ACHN (cell line): ENCODE data around the gene TP53BP2.
A peak's percentile ranks its signal among the peaks of the same experiment; 100 is the strongest.
"Not testable (repeated sequence)": the region's sequence is repeated elsewhere in the genome, so short reads cannot be mapped to it uniquely, and the experiment has no call there.

Experiments
- DNase-seq: peaks from one replicate; pipeline ENCODE4 v3.0.0-alpha.2; 2015
- in situ Hi-C: cut with HindIII; loops from 2 replicates; pipeline ENCODE4 v1.10.0; 2017; ENCODE audit warnings: low sequenced_read_pairs, low pct_ligation_motif_present, low pct_unique_long_range_greater_than_20kb

The TP53BP2 gene

GRCh38 chr1:223856386-223856785 lies 10.6 kb upstream of the TP53BP2 start:
- in situ Hi-C loops = no loop called here
- no peak for DNase-seq

GRCh38 chr1:223853748-223854147 lies 8.0 kb upstream of the TP53BP2 start:
- no peak for DNase-seq
- in situ Hi-C loops = no loop called here

- no peak for DNase-seq
- in situ Hi-C loops = no loop called here
Measured at GRCh38 chr1:223853275-223853674, 7.5 kb upstream of the TP53BP2 start.

- in situ Hi-C loops = no loop called here
- DNase-seq = no peak
Measured at GRCh38 chr1:223852337-223852736, 6.6 kb upstream of the TP53BP2 start.

- in situ Hi-C loops = no loop called here
Measured at GRCh38 chr1:223849352-223850254, 3.9 kb upstream of the TP53BP2 start.

GRCh38 chr1:223848536-223848935 lies 2.8 kb upstream of the TP53BP2 start:
- in situ Hi-C loops = no loop called here
- no peak for DNase-seq

More at GRCh38 chr1:223849352-223850254, 3.9 kb upstream of the TP53BP2 start:
- DNase-seq = no peak

- in situ Hi-C loops = no loop called here
- no peak for DNase-seq
Measured at GRCh38 chr1:223847781-223848345, 2.1 kb upstream of the TP53BP2 start.

- in situ Hi-C loops = no loop called here
- peak; percentile 66 for DNase-seq
Measured at GRCh38 chr1:223845037-223845809, 524 bp downstream of the TP53BP2 start.

- in situ Hi-C loops = no loop called here
- peak; percentile 54 for DNase-seq
Measured at GRCh38 chr1:223844787-223845036, 1.0 kb downstream of the TP53BP2 start.

GRCh38 chr1:223843934-223844786 lies 1.6 kb downstream of the TP53BP2 start:
- in situ Hi-C loops = no loop called here
- peak; percentile 20 for DNase-seq

- in situ Hi-C loops = no loop called here
- DNase-seq = no peak
Measured at GRCh38 chr1:223842784-223843183, 3.0 kb downstream of the TP53BP2 start.

GRCh38 chr1:223841977-223842623 lies 3.6 kb downstream of the TP53BP2 start:
- in situ Hi-C loops, DNase-seq: not testable (repeated sequence)

GRCh38 chr1:223840254-223840653 lies 5.5 kb downstream of the TP53BP2 start:
- in situ Hi-C loops = no loop called here
- DNase-seq = no peak

GRCh38 chr1:223838125-223838854 lies 7.5 kb downstream of the TP53BP2 start:
- no peak for DNase-seq
- in situ Hi-C loops = no loop called here

GRCh38 chr1:223837687-223838086 lies 8.1 kb downstream of the TP53BP2 start:
- in situ Hi-C loops = no loop called here
- DNase-seq = no peak

GRCh38 chr1:223837206-223837605 lies 8.5 kb downstream of the TP53BP2 start:
- DNase-seq = peak; percentile 14
- in situ Hi-C loops = no loop called here

GRCh38 chr1:223836586-223836985 lies 9.2 kb downstream of the TP53BP2 start:
- in situ Hi-C loops = no loop called here
- DNase-seq = peak; percentile 26

- in situ Hi-C loops = no loop called here
Measured at GRCh38 chr1:223835754-223836153, 10.0 kb downstream of the TP53BP2 start.

More at GRCh38 chr1:223835754-223836153, 10.0 kb downstream of the TP53BP2 start:
- no peak for DNase-seq
